ENCODE data around the gene CST11.

- no peak for TF ChIP-seq CTCF (IDR thresholded peaks at IDR 0.05; ENCODE audit: extremely low read depth in 1 of 2, insufficient read depth in 1 of 2, low read depth in 1 of 2, low read length in 2 of 2)
- no peak for TF ChIP-seq JUN (IDR thresholded peaks at IDR 0.05; ENCODE audit: borderline replicate concordance, insufficient read depth, insufficient read length, low read depth)
- no peak for TF ChIP-seq POLR2A (IDR thresholded peaks at IDR 0.05; ENCODE audit: low read depth, low read length)
- TF ChIP-seq POLR2AphosphoS5 (IDR thresholded peaks at IDR 0.05; ENCODE audit: insufficient read depth, low read depth, low read length) = no peak
Observed at GRCh38 chr20:23442436-23442835, 10.2 kb downstream of the CST11 start.
